Stimulated activated CD8-positive, alpha-beta memory T cell treated with anti-CD3 and anti-CD28 coated beads, Interleukin-4, amount 100 ng/mL, for 24 hours (primary cell): ENCODE results near the gene MPND.
A peak's percentile ranks its signal among the peaks of the same experiment; 100 is the strongest.

ENCODE experiments used
- DNase-seq: peaks from one replicate; pipeline ENCODE4 v3.0.0-alpha.2; 2020; ENCODE audit warnings: low read depth

Gene MPND, protein sequence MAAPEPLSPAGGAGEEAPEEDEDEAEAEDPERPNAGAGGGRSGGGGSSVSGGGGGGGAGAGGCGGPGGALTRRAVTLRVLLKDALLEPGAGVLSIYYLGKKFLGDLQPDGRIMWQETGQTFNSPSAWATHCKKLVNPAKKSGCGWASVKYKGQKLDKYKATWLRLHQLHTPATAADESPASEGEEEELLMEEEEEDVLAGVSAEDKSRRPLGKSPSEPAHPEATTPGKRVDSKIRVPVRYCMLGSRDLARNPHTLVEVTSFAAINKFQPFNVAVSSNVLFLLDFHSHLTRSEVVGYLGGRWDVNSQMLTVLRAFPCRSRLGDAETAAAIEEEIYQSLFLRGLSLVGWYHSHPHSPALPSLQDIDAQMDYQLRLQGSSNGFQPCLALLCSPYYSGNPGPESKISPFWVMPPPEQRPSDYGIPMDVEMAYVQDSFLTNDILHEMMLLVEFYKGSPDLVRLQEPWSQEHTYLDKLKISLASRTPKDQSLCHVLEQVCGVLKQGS

DNA sequence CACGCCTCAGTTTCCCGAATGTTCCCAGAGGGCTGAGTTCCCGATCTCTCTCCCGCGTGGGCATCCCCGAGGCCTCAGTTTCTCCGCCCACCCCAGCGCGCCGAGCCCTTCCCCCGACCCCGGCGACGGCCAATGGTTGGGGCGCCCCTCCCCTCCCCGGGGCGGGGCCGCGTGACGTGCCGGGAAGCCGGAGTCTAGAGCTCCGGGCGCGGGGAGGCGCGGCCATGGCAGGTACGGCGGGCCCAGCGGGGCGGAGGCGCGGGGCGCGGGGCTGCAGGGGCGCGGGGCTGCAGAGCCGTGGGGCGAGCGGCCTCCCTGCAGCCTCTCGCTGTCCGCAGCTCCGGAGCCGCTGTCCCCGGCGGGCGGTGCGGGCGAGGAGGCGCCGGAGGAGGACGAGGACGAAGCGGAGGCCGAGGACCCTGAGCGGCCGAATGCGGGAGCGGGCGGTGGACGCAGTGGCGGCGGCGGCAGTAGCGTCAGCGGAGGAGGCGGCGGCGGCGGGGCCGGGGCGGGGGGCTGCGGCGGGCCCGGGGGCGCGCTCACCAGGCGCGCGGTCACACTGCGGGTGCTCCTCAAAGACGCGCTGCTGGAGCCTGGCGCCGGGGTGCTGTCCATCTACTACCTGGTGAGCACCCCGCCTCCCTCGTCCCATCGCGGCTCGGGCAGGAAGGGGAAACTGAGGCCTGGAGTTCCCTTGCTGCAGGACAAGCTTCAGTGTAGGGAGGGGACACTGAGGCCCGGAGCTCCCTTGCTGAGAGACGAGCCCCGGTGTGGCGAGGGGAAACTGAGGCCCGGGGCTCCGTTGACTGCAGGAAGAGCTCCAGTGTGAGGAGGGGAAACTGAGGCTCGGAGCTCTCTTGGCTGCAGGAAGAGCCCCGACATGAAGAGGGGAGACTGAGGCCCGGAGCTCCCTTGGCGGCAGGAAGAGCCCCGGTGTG is at the start of gene MPND:
TSS of gene MPND (plus strand) at position 193 of the 938 bp plus-strand sequence. CDS start at position 225, 32 bp downstream.
- DNase-seq = peak; percentile 93

DNA sequence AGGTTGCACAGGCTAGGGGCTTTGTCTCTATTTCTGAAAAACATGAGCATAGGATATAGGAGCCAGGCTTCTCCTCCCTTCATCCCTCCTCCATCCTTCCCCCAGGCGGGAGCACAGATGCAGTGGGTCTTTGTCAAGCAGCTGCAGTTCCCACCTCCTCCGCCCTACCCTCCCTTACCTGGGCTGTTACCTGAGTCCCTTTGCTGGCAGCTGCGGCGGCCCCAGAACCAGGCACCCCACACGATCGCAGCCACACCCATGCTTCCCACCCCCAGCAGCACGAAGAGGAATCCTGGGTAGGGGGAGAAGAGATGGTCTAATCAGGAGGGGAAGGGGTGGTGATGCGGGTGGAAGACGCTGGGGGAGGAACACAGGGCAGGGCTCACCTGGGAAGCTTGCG is 49.0 kb upstream of the MPND start:
- DNase-seq = no peak

DNA sequence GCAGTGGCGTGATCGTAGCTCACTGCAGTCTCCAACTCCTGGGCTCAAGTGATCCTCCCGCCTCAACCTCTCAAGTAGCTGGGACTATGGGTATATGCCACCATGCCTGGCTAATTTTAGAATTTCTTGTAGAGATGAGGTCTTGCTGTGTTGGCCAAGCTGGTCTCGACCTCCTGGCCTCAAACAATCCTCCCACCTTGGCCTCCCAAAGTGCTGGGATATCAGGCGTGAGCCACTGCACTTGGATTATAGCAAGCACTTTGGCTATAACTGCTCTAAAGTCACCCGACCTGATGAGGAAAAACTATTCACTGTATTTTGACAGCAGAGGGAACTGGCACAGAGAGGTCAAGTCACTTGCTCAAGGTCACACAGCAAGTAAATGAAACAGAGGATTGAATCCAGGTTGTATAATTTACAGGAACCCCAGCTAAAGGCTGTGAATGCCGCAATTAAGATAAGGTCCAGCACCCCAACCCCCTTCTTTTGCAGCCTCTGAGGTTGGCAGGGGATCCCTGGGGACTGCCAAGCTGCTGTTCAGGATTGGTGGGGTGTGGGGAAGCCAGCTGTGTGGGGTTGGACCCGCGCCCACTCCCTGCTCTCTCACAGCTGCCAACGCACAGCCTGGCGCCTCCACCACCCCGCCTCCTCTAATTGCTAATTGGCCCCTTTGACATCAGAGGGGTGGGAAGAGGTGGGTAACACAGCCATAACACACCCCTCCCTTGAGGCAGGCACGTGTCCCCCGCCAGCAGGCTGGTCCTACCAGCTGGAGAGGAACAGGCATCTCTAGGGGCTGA is 47.2 kb upstream of the MPND start:
- no peak for DNase-seq

DNA sequence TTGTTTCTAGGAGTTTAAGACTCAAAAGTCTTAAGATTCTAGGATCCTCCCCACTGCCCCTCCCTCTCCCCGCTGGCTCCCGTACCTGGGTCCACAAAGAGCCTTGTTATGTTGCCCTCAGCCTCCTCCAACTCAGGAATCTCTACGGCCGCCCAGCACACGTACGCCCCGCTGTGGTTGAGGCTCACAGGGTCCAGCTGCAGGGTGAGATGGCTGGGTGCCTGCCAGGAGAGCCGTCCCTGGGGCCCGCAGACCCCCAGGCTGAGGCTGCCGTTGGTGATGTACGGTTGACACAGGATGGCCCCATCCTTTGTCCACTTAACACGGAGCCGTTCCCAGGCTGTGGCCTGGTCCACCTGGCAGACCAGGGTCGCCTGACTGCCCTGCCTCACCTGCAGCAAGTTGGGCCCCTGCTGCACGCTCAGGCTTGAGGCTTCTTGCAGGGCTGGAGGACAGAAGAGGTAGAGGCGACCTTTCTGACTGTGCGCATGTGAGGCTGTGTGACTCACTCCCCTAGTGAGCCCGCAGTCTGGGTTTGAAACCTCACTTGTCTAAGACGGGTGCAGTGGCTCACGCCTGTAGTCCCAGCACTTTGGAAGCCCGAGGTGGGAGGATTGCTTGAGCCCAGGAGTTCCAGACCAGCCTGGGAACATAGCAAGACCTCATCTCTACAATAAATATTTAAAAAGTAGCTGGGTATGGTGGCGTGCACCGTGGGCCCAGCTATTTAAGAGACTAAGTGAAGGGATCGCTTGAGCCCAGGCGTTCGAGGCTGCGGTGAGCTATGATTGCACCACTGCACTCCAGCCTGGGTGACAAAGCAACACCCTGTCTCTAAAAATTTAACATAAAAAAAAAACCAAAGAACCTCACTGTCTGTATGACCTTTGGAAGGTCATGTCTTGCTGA is 45.2 kb upstream of the MPND start:
- DNase-seq = peak; percentile 20

DNA sequence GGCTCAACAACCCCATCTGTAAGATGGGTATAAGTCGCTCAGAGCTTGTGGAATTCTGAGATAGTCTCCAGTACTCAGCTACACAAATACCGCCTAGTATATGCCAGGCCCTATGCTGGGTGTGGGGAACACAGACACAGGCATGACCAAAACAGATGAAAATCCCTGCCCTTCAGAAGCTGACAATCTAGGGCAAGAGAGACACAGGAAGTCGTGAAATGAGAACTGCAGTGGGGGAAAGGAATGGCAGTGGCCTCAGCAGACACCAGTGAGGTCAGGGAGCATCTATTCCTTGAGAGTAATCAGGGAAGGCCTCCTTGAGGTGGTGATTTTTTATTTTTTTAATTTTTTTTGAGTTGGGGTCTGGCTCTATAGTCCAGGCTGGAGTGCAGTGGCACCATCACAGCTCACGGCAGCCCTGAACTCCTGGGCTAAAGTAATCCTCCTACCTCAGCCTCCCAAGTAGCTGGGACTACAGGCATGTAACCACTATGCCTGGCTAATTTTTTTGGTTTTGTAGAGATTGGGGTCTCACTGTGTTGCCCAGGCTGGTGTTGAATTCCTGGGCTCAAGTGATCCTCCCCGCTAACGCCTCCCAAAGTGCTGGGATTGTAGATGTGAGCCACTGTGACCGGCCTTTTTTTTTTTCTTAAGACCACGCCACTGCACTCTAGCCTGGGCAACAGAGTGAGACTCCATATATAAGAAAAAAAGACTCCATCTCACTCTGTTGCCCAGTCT is 44.4 kb upstream of the MPND start:
- DNase-seq = no peak

DNA sequence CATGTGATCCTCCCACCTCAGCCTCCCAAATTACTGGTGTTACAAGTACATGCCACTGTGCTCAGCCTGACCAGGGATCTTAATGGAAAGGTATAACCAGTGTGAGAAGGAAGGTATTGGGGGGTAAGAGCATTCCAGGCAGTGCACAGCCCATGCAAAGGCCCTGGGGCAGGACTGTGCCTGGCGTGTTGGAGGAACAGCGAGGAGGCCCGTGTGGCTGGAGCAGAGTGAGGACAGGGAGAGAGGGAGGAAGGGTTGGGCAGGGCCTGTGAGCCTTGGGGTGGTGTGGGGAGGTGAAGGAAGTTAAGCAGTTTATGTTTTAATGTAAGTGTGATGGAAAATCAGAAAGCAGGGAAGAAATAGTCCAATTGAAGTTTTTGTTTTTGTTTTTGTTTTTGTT is 42.8 kb upstream of the MPND start:
- DNase-seq = no peak

DNA sequence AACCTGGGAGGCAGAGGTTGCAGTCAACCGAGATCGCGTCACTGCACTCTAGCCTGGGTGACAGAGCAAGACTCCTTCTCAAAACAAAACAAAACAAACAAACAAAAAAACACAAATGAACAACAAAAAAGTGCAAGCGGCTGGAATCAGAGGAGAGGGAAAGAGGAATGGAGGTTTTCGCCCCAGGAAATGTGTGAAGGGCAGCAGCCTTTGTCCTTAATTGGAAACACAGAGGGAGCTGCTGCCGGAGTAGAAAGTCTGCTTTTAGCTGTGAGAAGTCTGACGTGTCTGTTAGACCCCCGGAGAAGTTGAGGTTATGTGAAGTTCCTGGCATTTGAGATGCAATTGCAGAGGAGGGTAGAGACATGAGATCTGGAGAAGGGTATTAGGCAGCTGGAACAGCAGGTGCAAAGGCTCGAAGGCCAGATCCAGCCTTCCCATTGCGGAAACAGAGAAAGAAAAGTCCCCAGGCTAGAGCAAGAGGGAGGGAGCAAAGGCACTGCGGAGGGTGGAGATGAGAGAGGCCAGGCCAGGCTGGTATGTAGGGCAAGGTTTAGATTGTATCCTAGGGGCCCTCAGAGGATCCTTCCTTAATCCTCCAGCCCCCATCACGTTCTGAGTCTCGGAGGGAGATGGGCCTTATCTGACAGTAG is 41.6 kb upstream of the MPND start:
- DNase-seq = no peak

DNA sequence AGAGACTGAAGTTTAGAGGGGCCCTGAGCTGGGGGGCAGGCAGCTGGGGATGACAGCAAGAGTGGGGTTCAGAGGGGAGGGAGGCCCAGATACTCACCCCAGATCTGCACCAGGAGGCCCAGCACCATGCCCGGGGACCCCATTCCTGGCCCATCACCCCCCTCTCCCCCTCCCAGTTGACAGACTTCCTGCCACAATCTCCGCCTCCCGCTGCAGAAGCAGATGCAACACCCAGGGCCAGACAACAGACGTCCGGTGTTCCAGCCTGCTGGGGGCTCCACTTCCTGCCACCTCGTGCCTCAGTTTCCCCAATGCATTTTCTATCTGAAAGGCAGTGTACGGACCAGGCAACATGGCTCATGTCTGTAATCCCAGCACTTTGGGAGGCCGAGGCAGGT is 41.1 kb upstream of the MPND start, which contains the start of gene TMIGD2:
TSS of gene TMIGD2 (minus strand) at position 147 of the 398 bp plus-strand sequence. CDS start at position 143, 4 bp downstream.
- no peak for DNase-seq

DNA sequence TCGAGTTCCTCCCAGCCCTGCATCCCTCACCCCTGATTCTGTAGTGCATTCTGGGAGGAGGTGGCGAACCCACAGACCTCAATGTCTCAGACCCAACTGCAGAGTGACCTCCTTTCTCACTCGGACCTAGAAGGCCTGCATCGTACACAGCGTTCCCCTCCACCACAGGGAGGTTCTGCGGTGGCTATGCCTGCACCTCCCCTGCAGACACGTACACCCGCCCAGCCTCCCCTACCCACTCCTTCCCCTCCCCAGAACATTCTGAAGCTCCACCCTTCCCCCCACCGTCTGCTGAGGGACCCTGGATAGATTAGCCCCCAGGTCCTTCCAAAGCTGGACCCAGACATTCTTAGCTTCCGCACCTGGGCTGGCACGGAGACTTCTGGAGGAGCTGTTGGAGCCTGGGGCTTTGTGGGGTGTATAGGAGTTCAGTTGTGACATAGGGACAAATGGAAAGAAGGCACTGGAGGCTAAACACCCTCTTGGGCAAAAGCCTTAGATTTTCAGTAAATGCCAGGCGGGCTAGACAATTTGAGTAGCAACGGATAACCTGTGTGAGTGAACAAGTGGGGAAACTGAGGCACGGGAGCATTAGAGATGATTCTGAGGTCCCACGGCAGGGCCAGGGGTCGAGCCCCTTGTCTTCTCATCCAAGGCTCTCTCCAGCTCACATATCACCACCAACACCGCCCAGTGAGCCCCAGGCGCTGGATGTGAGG is 39.4 kb upstream of the MPND start:
- DNase-seq = no peak

DNA sequence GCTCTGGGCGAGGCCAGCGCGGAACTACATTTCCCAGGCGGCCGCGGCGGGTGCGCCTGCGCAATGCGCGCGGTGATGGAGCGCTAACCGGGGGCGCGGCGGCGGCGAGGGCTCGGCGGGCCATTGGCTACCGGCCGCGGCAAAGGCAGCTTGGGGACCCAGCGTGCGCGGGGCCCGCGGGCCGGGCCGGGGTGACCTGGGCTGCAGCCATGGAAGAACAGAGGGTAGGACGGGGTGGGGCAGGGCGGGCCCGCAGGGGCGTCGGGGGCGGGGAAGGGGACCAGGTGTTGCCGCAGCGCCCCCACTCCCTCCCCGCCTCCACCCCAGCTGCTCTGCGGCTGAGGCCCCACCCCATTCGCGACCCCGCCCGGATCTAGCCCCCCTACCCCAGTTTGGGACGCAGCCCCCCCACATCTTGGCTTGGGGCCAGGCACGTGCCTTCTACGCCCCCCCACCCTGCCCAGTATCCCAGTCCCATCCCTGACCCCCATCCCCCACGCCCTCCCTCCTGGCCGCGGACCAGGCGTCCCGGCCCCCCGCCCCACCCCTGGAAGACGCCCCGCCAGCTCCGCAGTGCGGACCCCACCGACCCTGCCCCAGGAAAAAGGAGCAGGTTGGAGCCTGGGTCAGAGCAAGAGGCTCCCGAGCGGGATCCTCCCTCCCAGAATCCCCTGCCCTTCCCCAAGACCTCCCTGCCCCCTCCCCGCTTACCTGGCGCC is 38.7 kb upstream of the MPND start, which contains the start of gene FSD1:
TSS of gene FSD1 (plus strand) at position 61 of the 719 bp plus-strand sequence. CDS start at position 210, 149 bp downstream.
- DNase-seq = peak; percentile 66

DNA sequence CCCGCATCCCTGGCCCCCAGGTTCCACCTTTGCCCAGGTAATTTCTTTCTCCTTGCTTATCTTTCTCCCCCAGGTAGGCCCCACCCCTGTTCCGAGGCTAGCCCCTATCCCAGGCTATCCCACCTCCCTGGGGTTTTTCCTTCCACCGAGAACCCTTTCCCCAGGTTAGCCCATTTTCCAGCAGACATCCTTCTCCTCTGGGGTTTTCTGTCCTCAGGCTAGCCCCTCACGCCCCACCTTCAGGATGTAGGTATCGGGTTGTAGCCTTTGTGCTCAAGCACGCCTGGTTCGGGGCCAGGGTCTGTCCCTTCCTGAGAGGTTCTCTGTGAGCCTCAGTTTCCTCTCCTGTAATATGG is 38.1 kb upstream of the MPND start:
- DNase-seq = no peak

DNA sequence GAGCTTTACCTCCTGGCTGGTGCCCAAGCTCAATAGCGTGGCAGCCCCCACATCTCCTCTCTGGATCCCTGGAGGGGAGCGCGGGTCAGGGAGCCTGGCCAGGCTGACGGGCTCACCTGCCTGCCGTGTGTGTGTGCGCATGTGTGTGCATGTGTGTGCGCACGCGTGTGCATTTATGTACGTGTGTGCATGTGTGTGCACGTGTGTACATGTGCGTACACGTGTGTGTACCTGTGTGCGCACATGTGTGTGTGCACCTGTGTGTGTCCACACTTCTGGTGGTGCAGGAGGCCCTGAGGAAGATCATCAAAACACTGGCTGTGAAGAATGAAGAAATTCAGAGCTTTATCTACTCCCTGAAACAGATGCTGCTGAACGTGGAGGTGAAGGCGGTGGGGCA is 37.7 kb upstream of the MPND start:
- DNase-seq = no peak

DNA sequence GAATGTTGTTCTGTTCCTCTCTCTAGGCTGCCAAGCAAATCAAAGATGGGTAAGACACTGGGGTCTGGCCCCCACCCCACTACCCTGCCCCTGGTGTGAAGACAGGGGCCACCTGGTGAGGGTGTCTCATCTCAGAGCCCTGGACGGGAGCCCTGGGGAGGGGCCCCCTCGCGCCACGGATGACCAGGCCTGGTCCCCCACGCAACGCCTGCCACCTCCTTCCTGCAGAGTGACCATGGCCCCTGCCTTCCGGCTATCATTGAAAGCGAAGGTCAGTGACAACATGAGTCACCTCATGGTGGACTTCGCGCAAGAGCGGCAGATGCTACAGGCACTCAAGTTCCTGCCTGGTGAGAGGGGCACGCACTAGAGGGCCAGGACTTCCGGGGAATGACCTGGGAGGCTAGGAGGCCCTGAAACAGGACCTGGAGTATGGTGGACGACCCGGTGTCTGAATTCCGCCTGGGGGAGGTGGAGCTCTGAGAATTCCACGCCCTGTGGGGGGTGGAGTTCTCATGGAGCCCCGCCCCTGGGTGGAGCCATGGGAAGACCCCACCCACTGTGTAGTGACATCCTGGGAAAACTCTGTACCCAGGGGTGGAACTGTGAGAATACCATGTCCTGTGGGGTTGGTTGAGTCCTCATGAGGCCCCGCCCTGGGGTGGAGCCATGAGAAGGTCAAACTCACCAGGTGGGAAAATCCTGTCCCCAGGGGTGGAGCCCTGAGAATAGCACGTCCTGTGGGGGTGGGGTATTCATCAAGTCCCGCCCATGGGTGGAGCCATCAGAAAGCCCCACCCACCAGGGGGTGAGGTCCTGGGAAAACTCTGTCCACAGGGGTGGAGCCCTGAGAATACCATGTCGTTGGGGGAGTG is 32.9 kb upstream of the MPND start:
- no peak for DNase-seq

DNA sequence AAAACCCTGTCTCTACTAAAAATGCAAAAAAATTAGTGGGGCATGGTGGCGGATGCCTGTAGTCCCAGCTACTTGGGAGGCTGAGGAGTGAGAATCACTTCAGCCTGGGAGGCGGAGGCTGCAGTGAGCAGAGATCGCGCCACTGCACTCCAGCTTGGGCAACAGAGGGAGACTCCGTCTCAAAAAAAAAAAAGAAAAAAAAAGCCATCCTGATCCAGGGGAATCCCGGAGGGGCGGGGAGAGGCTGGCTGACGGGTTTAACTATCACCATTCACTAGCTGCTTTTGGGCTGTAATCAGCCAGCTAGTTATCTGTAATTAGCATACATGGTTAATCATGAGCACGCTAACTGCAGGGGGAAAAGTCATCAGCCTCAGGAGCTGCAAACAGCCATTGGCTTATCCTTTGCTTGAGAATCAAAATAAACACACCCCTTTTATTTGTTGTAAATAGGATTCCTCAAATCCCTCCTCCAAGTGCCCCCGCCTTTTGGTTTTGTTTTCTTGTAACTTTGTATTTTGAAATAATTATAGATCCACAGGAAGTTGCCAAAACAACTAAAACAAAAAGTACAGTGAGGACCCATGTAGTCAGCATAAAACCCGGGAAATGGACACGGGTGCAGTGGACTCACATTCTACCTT is 29.4 kb upstream of the MPND start:
- DNase-seq = no peak

DNA sequence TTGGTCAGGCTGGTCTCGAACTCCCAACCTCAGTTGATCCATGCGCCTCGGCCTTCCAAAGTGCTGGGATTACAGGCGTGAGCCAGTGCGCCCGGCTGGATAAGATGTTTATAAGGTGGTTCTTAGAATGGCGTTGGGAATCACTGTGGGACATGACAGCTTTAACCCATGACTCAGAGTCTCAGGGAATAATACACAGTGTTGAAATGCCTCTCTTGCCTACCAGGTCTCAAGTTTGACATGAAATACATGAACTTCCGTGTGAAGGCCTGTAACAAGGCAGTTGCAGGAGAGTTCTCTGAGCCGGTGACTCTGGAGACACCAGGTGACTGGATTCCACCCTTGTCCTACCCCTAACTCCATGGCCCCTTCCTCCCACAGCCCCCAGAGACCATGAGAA is 26.4 kb upstream of the MPND start:
- DNase-seq = no peak

DNA sequence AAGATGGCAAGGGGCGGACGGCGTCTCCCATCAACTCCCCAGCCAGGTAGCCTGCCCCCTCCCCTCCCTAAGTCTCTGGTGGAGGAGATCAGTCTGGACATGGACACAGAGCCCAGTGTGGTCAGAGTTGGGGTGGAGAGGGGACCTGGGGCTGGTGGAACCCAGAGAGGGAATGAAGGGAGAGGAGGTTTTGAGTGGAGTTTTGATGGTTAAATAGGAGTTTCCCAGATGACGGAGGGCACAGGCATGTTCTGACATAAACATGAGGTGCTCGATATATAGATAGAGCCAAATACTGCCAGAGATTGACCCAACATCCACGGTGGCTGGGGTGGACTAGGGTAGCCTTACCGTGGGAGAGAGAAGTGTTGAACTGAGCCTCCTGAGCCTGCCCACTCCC is 24.9 kb upstream of the MPND start:
- no peak for DNase-seq
